Right ventricle myocardium superior (tissue), 1 donor: Measurements from ENCODE around the gene LAMTOR3. TPM values are rescaled to one million over a fixed set of nuclear protein-coding genes. Genes with fewer than 3 reads are reported as not detected.

ENCODE experiments used
- ATAC-seq: fragments of 200-7000 bp; cut with Tn5 transposase; one replicate; pipeline ENCODE4 v1.9.1; 2020; ENCODE audit warnings: mild to moderate bottlenecking; ENCODE audit not compliant: poor library complexity
- DNase-seq: peaks from one replicate; pipeline ENCODE4 v3.0.0-alpha.2; 2020
- intact Hi-C: fragments of 100-400 bp; cut with DNase I; formaldehyde crosslinking; loops from one replicate; pipeline ENCODE4 v1.11.2; 2022
- long read RNA-seq: library from polyadenylated mRNA; unstranded; transcript quantifications from one replicate; pipeline ENCODE4 v2.0.0, GENCODE V29; 2021
- total RNA-seq: library from RNA; stranded (reverse); fragmentation: NEBNext Ultra II Directional; extraction: Animal tissue kit (Norgen Biotek cat#: 25700); gene quantifications from one replicate; pipeline ENCODE4 v1.2.1, GENCODE V29; 2021
- donor health status: DM: no; HTN: yes; CAD: no; lungs with severe emphysema.

LAMTOR3 gene, protein sequence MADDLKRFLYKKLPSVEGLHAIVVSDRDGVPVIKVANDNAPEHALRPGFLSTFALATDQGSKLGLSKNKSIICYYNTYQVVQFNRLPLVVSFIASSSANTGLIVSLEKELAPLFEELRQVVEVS
- total RNA-seq: 31.4 TPM
- long read RNA-seq, full-length matches to known transcripts: 42 of 43 reads
- long read RNA-seq, partial matches to known transcripts: 0 of 43 reads
- long read RNA-seq, other reads (novel, unspliced or antisense): 1 of 43 reads

DNA sequence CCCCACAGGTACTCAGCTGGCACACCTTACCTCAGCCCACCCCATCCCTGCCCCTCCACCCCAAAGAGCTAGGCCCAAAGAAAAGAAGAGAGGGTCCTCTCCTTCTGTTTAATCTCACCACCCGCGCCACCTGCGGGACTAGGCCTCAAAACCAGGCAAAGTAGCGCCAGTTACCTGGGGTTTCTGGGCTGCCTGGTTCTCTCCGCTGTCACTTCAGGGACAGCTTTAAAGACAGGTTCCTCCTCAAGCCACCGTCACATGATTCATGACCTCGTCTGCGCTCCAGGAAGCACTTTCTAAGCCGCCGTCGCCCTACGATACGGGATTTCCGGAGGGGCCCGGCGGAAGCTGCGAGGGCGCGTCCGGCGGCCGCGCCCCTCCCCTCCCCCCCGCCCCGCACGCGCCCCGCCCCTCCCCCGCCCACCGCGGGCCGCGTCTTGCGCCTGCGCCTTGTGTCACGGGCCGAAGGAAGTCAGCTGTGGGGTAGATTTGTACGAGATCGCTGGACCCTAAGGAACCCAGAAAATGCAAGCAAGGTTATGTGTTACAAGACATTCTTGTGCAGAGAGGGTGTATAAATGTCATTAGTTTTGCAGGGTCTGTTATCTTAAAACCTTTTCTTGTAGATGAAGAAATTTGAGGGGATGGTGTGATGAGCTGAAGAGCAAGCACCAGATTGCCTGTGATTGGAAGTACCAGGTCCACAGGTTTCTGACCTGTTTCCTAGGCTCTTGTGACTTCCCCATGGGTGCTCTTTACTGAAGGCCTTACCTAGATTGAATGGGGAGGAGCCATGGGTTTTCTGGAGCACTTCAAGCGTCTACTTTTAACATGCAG lies at the start of gene LAMTOR3:
Gene LAMTOR3 (minus strand): TSS at position 267 of the 837 bp plus-strand sequence. CDS start 464 bp downstream, outside the sequence.
- ATAC-seq (peak; percentile 99), DNase-seq (peak; percentile 94)
- intact Hi-C loops: loop anchor here (2.0 kb wide), 1 partner anchor 52 kb away; the partner anchor contains the start of gene DNAJB14

DNA sequence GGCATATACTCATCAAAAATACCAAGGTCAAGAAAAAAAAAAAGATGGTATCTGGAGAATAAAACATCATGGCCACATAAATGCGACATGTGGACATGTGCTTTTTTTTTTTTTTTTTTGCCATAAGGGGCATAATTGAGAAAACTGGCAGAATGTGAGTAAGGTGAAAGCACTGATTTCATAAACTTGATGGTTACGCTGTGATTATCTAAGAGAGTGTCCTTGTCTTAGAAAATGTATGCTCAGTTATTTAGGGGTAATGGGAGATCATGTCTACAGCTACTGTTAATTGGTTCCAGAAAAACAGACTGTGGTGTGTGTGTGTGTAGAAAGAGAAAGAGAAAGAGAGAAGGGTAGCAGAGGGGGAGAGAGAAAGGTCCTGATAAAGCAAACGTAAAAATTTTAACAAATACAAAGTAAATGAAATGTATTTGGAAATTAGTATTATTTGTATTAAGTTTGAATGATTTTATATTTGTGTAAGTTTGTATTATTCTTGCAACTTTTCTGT lies 44.1 kb upstream of the LAMTOR3 start:
- intact Hi-C loops: no loop called here
- ATAC-seq: no peak
- DNase-seq: no peak

GRCh38 chr4:99934891-99935290 lies 40.7 kb upstream of the LAMTOR3 start:
- DNase-seq: no peak
- intact Hi-C loops: no loop called here
- ATAC-seq: no peak

- intact Hi-C loops: no loop called here
- DNase-seq: no peak
- ATAC-seq: no peak
Observed at GRCh38 chr4:99927566-99927965, 33.3 kb upstream of the LAMTOR3 start.

GRCh38 chr4:99921174-99921573 lies 26.9 kb upstream of the LAMTOR3 start:
- DNase-seq: no peak

GRCh38 chr4:99918656-99919055 lies 24.4 kb upstream of the LAMTOR3 start:
- ATAC-seq: no peak
- intact Hi-C loops: no loop called here
- no peak for DNase-seq

More at GRCh38 chr4:99921174-99921573, 26.9 kb upstream of the LAMTOR3 start:
- intact Hi-C loops: no loop called here
- ATAC-seq: no peak

GRCh38 chr4:99917575-99917974 lies 23.3 kb upstream of the LAMTOR3 start:
- DNase-seq (no peak), ATAC-seq (no peak)
- intact Hi-C loops: no loop called here

- ATAC-seq: no peak
- DNase-seq: no peak
- intact Hi-C loops: no loop called here
Observed at GRCh38 chr4:99915449-99915848, 21.2 kb upstream of the LAMTOR3 start.

- DNase-seq: no peak
- intact Hi-C loops: loop anchor here (2.0 kb wide), 1 partner anchor 52 kb away; the partner anchor contains the start of gene DNAJB14
- ATAC-seq: no peak
Observed at GRCh38 chr4:99894998-99895397, 771 bp upstream of the LAMTOR3 start.

- no peak for ATAC-seq
- intact Hi-C loops: loop anchor here (2.0 kb wide), 1 partner anchor 53 kb away; the partner anchor contains the start of gene DNAJB14
- no peak for DNase-seq
Observed at GRCh38 chr4:99893839-99894160, 427 bp downstream of the LAMTOR3 start.

DNA sequence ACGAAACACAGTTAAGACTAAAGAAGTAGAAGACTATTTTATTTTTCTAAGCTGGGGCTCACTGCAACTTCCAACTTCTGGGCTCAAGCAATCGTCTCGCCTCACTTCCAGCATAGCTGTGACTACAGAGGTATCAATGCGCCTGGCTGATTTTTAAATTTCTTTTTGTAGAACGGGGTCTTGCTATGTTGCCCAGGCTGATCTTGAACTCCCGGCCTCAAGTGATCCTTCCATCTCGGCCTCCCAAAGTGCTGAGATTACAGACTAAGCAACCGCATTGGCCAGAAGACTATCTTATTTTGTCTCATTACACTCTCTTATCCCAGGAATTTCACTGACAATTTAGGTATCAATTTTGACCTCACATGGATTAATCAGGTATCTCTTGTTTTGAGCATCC lies 1.2 kb downstream of the LAMTOR3 start:
- ATAC-seq (no peak), DNase-seq (no peak)
- intact Hi-C loops: no loop called here

GRCh38 chr4:99891351-99891750 lies 2.9 kb downstream of the LAMTOR3 start:
- DNase-seq (no peak), ATAC-seq (no peak)
- intact Hi-C loops: no loop called here

- DNase-seq (no peak), ATAC-seq (no peak)
- intact Hi-C loops: loop anchor here (5.0 kb wide), 1 partner anchor 326 kb away; the partner anchor contains the start of gene TRMT10A
Observed at GRCh38 chr4:99887837-99888236, 6.4 kb downstream of the LAMTOR3 start.

- ATAC-seq (no peak), DNase-seq (no peak)
- intact Hi-C loops: loop anchor here (5.0 kb wide), 1 partner anchor 324 kb away; the partner anchor contains the start of gene TRMT10A
Observed at GRCh38 chr4:99886146-99886545, 8.1 kb downstream of the LAMTOR3 start.

DNA sequence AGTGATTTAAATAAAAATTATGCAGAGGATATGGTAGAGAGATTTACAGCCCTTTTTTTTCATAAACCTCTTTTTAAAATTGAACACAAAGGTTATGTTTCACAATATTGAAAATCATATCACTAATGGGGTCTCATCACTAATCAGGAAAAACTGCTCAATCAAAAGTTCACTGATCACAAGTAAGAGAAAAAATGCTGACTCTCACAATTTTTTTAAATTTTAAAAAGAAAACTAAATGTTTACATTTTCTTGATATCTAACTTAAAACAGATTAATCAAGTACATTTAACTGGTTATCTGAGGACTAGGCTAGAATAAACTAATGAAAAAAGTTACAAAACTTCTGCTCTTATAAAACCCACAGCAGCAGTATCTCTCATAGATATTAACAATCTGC lies 8.5 kb downstream of the LAMTOR3 start:
- no peak for ATAC-seq
- no peak for DNase-seq
- intact Hi-C loops: loop anchor here (5.0 kb wide), 1 partner anchor 323 kb away; the partner anchor contains the start of gene TRMT10A

- intact Hi-C loops: loop anchor here (5.0 kb wide), 1 partner anchor 323 kb away; the partner anchor contains the start of gene TRMT10A
- ATAC-seq (peak; percentile 51), DNase-seq (no peak)
Observed at GRCh38 chr4:99885063-99885664, 9.1 kb downstream of the LAMTOR3 start.

DNA sequence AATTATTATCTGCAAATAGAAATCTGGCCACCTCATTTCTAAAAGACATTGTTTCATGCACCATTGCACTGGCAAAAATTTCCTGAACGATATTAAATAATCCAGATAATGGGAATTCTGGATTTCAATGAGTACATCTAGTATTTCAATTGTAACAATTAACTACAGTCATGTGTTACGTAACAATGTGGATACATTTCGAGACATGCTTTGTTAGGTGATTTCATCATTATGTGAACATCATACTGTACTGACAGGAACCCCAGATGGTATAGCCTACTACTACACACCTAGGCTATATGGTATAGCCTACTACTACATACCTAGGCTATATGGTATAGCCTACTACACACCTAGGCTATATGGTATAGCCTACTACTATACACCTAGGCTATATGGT lies 14.8 kb downstream of the LAMTOR3 start:
- intact Hi-C loops: no loop called here
- ATAC-seq (no peak), DNase-seq (no peak)

GRCh38 chr4:99878604-99879003 lies 15.6 kb downstream of the LAMTOR3 start:
- intact Hi-C loops: no loop called here
- ATAC-seq: no peak
- DNase-seq: no peak

GRCh38 chr4:99876946-99877345 lies 17.3 kb downstream of the LAMTOR3 start:
- intact Hi-C loops: no loop called here
- no peak for ATAC-seq
- DNase-seq: no peak
